ENCODE results near the gene POLR1A. TPM values are rescaled to one million over a fixed set of nuclear protein-coding genes. Genes with fewer than 3 reads are reported as not detected.

Gene POLR1A
- total and polyA plus RNA-seq, 2 donors (not counting 1 experiment from before 2014, with no cell fraction given): 3.4 to 36.8 TPM

- no peaks in the 10 kb centered on the region for H3K27me3 ChIP-seq (replicated peaks in 1 of 4; ENCODE audit: control extremely low read depth in 1 of 4, control insufficient read depth in 3 of 4, insufficient read depth in 4 of 4, low read length in 3 of 4)
These were observed 35.3 kb upstream of the POLR1A start for GRCh38 chr2:86140969-86141392.

GRCh38 chr2:86139981-86140380 lies 34.3 kb upstream of the POLR1A start:
- H3K9ac ChIP-seq (ENCODE audit: low read length): no peak overlapping the region
- no CpG with 5 or more reads among the region's 4 CpGs for WGBS (ENCODE audit: insufficient coverage)
- peaks cover 10 to 79% of the 10 kb centered on the region in 2 experiments for H3K36me3 ChIP-seq (replicated peaks in 1 of 2; ENCODE audit: control extremely low read depth in 1 of 2, control insufficient read depth in 1 of 2, extremely low read depth in 1 of 2, insufficient read depth in 2 of 2, low read length in 1 of 2)
- no peaks in the 10 kb centered on the region for H3K4me1 ChIP-seq (ENCODE audit: control insufficient read depth in 2 of 2, insufficient read depth in 2 of 2, low read length in 2 of 2)
- no peaks in the 10 kb centered on the region for H4K20me1 ChIP-seq (ENCODE audit: control insufficient read depth, insufficient read depth, low read length, poor library complexity, severe bottlenecking)
- H3K27me3 ChIP-seq (replicated peaks in 1 of 4; ENCODE audit: control extremely low read depth in 1 of 4, control insufficient read depth in 3 of 4, insufficient read depth in 4 of 4, low read length in 3 of 4): no peaks in the 10 kb centered on the region
- H3K4me1 Mint-ChIP-seq: no peaks in the 10 kb centered on the region
- H2AFZ ChIP-seq (ENCODE audit: insufficient read depth, low read depth, low read length, poor library complexity, severe bottlenecking): no peak overlapping the region
- no peaks in the 10 kb centered on the region for H3K79me2 ChIP-seq (ENCODE audit: control insufficient read depth, insufficient read depth, low read length)
- H3K27me3 Mint-ChIP-seq: no peaks in the 10 kb centered on the region
- TF ChIP-seq EZH2 (IDR thresholded peaks at IDR 0.05; ENCODE audit: borderline replicate concordance, insufficient read depth, low read depth, low read length, poor library complexity, severe bottlenecking) (no peak), CTCF (IDR thresholded peaks at IDR 0.05) (no peak)
- ChIA-PET POLR2A (no interaction called here), CTCF (interaction anchor here (1.0 kb wide), 1 partner anchor 481 kb away, joined by 3 read pairs; no protein-coding TSS in a partner anchor)
- intact Hi-C loops (cut with micrococcal nuclease): no loop called here
- H3K4me2 ChIP-seq (replicated peaks; ENCODE audit: low read depth, low read length, poor library complexity, severe bottlenecking): no peak overlapping the region
- H3K4me3 ChIP-seq (ENCODE audit: control extremely low read depth in 1 of 5, extremely low read depth in 1 of 5, insufficient read depth in 1 of 5, low read depth in 2 of 5, low read length in 4 of 5): no peak overlapping the region
- no peak overlapping the region for H3K27ac ChIP-seq (ENCODE audit: low read length in 2 of 2)
- H3K4me3 Mint-ChIP-seq: no peak overlapping the region
- DNase-seq: no peak
- H3K27ac Mint-ChIP-seq: no peak overlapping the region
- no peaks in the 10 kb centered on the region for H3K9me3 ChIP-seq (ENCODE audit: control extremely low read depth in 1 of 3, control insufficient read depth in 2 of 3, insufficient read depth in 1 of 3, low read length in 2 of 3)
- no peak for ATAC-seq (ENCODE audit: low read depth)
- H3K9me3 Mint-ChIP-seq (ENCODE audit: insufficient read depth): no peaks in the 10 kb centered on the region

More at GRCh38 chr2:86140969-86141392, 35.3 kb upstream of the POLR1A start:
- H2AFZ ChIP-seq (ENCODE audit: insufficient read depth, low read depth, low read length, poor library complexity, severe bottlenecking): no peak overlapping the region
- no peak overlapping the region for H3K4me3 ChIP-seq (ENCODE audit: control extremely low read depth in 1 of 5, extremely low read depth in 1 of 5, insufficient read depth in 1 of 5, low read depth in 2 of 5, low read length in 4 of 5)
- Mint-ChIP-seq H3K27ac (no peak overlapping the region), H3K27me3 (no peaks in the 10 kb centered on the region), H3K9me3 (ENCODE audit: insufficient read depth) (no peaks in the 10 kb centered on the region), H3K4me3 (no peak overlapping the region), H3K4me1 (no peaks in the 10 kb centered on the region)
- intact Hi-C loops (cut with micrococcal nuclease): no loop called here
- no peak overlapping the region for H3K4me2 ChIP-seq (replicated peaks; ENCODE audit: low read depth, low read length, poor library complexity, severe bottlenecking)
- ChIA-PET POLR2A (interaction anchor here (0.6 to 0.7 kb wide), 2 partner anchors 9 to 319 kb away, joined by 5 to 6 read pairs; no protein-coding TSS in a partner anchor), CTCF (interaction anchor here (1.0 kb wide), 1 partner anchor 482 kb away, joined by 3 read pairs; no protein-coding TSS in a partner anchor)
- no peak for ATAC-seq (ENCODE audit: low read depth)
- 100% methylated on average over 3 of the region's 4 CpGs for WGBS (ENCODE audit: insufficient coverage)
- H3K9ac ChIP-seq (ENCODE audit: low read length): no peak overlapping the region
- TF ChIP-seq EZH2 (IDR thresholded peaks at IDR 0.05; ENCODE audit: borderline replicate concordance, insufficient read depth, low read depth, low read length, poor library complexity, severe bottlenecking): no peak
- no peak for DNase-seq
- no peaks in the 10 kb centered on the region for H3K79me2 ChIP-seq (ENCODE audit: control insufficient read depth, insufficient read depth, low read length)
- H4K20me1 ChIP-seq (ENCODE audit: control insufficient read depth, insufficient read depth, low read length, poor library complexity, severe bottlenecking): no peaks in the 10 kb centered on the region
- no peaks in the 10 kb centered on the region for H3K4me1 ChIP-seq (ENCODE audit: control insufficient read depth in 2 of 2, insufficient read depth in 2 of 2, low read length in 2 of 2)
- no peaks in the 10 kb centered on the region for H3K9me3 ChIP-seq (ENCODE audit: control extremely low read depth in 1 of 3, control insufficient read depth in 2 of 3, insufficient read depth in 1 of 3, low read length in 2 of 3)
- no peak overlapping the region for H3K27ac ChIP-seq (ENCODE audit: low read length in 2 of 2)
- H3K36me3 ChIP-seq (replicated peaks in 1 of 2; ENCODE audit: control extremely low read depth in 1 of 2, control insufficient read depth in 1 of 2, extremely low read depth in 1 of 2, insufficient read depth in 2 of 2, low read length in 1 of 2): peaks cover 7 to 77% of the 10 kb centered on the region in 2 experiments
